GM19035 (cell line): Measurements from ENCODE around the gene CUL9.

Source experiments
- ATAC-seq: cut with Tn5 transposase; IDR thresholded peaks from one replicate; pipeline ENCODE4 v1.9.1; 2021; ENCODE audit not compliant: unreplicated experiment

The CUL9 gene

GRCh38 chr6:43193929-43194328 is 11.9 kb downstream of the CUL9 start:
- no peak for ATAC-seq

DNA sequence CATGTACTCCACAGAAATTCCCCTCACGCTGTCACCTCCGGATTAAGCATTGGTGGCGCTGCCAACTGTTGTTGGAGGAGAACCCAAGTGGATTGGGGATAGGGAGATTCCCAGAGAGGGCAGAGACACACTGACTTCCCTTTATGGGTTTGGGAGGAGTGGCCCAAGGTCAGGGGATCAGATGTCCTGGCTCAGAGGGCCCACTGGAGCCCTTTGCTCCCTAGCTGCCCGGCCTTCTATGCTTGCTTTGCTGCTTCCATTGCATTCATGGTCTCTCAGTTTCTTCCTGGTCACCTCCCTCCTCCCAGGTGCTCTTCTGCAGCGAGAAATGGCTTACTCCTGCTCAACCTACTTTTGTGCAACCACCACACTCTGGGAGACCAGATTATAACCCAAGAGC is 14.3 kb downstream of the CUL9 start:
- ATAC-seq, result no peak

DNA sequence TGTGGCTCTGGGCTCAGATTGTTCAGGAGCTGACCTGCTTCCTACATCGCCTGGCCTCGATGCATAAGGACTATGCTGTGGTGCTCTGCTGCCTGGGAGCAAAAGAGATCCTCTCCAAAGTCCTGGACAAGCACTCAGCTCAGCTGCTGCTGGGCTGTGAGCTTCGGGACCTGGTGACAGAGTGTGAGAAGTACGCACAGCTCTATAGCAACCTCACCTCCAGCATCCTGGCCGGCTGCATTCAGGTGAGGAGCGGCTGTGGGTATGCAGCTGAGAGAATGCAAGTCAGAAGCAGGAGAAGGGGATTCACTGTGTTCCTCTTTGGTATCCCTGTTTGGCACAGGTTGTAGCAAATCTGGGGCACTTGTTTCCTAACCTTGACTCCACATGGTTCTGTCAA is 17.9 kb downstream of the CUL9 start:
- no peak for ATAC-seq

DNA sequence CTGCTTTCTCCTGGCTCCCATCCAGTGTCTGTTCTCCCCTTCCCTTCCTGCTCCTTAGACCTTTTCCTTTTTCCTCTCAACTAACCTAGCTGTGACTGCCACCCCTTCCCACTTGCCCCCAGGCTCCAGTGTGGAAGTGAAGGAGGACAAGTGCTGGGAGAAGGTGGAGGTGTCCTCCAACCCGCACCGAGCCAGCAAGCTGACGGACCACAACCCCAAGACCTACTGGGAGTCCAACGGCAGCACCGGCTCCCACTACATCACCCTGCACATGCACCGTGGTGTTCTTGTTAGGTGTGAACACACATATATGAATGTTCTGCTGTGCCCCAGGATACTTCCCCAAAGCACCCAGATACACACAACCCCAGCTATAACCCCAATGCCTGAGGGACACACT is 18.5 kb downstream of the CUL9 start:
- no peak for ATAC-seq

GRCh38 chr6:43202451-43202850 is 20.5 kb downstream of the CUL9 start:
- ATAC-seq, result no peak

- no peak for ATAC-seq
Measured at GRCh38 chr6:43203029-43203717, 21.2 kb downstream of the CUL9 start.

DNA sequence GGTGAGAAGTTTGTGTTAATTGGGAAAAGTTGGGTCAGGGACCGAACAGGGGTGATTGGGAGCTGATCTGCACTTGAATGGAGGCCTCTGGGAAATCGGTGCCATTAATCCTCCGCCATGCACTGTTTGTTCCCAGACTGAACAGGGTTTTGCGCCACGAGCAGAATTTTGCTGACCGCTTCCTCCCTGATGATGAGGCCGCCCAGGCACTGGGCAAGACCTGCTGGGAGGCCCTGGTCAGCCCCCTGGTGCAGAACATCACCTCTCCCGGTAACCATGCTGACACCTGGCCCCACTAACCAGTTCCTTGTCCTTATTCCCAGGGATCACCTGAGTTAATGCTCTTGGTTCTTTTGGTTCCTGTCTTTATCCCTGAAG is 21.7 kb downstream of the CUL9 start:
- no peak for ATAC-seq

DNA sequence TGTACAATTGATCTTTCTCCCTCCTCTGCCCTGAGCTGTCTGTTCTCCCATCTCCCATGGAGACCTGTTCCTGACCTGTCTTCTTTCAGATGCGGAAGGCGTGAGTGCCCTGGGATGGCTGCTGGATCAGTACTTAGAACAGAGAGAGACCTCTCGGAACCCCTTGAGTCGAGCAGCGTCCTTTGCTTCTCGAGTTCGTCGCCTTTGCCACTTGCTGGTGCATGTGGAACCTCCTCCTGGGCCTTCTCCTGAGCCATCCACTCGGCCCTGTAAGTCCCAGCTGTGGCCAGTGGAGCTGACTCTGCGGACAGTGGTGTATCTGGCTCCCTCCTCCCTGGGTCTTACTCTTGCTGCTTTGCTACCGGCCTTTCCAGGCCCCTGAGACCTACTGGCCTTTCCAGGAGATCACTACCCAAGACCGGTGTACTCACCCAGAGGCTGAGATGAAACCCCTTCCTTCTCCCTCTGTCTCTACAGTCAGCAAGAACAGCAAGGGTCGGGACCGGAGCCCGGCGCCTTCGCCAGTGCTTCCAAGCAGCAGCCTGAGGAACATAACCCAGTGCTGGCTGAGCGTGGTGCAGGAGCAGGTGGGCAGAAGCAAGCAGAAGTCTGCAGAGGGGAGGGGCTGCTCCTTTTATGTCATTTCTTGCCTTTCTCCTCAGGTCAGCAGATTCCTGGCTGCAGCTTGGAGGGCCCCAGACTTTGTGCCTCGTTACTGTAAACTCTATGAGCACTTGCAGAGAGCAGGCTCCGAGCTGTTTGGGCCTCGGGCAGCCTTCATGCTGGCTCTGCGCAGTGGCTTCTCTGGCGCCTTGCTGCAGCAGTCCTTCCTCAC is 22.5 kb downstream of the CUL9 start:
- no peak for ATAC-seq

GRCh38 chr6:43205849-43206248 is 23.9 kb downstream of the CUL9 start:
- no peak for ATAC-seq

DNA sequence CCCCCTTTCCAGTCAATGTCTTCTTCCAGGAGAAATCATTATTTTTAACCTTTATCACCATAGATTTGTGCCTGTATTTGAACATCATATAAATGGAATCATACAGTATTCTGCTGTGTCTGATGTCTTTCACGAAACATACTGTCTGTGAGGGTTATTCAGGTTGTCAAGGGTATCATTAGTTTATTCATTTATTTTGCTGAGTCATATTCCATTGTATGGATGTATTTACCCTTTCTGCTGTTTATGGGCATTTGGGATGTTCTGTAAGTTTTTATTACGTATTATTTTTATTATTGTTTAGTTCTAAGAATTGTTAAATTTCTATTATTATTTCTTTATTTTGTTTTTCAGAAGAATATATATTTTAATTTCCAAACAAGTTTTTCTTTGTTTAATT is 25.3 kb downstream of the CUL9 start:
- no peak for ATAC-seq

- ATAC-seq, result no peak
Measured at GRCh38 chr6:43211955-43212354, 30.0 kb downstream of the CUL9 start.

GRCh38 chr6:43213431-43213830 is 31.4 kb downstream of the CUL9 start:
- ATAC-seq, result no peak

- ATAC-seq, result no peak
Measured at GRCh38 chr6:43215066-43215465, 33.1 kb downstream of the CUL9 start.

DNA sequence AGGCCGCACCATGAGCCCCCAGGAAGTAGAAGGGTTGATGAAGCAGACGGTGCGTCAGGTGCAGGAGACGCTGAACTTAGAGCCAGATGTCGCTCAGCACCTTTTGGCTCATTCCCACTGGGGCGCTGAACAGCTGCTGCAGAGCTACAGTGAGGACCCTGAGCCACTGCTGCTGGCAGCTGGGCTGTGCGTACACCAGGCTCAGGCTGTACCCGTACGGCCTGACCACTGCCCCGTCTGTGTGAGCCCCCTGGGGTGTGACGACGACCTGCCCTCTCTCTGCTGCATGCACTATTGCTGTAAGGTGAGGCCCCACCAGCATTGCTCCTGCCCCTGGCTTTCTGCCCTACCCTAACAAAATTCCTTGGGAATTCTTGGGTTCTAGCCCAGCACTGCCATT is 34.2 kb downstream of the CUL9 start:
- ATAC-seq, result no peak

- no peak for ATAC-seq
Measured at GRCh38 chr6:43217351-43217750, 35.4 kb downstream of the CUL9 start.

GRCh38 chr6:43219119-43219518 is 37.1 kb downstream of the CUL9 start:
- no peak for ATAC-seq

DNA sequence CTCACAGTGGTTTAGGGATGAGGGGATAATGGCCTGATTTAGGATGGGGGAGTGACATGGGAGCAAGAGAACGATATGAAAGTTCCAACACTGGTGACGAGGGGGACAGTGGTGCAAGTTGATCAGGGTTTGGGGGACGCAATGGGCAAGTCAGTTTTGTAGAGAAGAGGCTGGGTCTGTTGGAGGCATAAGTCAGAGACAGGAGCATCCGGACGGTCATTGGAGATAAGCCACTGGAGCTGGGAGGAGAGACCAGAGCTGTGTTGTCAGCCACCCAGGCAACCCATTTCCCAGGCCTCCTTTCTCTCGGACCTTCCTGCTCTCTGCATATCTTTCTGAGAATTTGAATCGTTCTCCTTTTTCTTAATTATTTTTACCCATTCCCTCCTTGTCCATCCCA is 37.8 kb downstream of the CUL9 start:
- ATAC-seq, result no peak

- ATAC-seq, result no peak
Measured at GRCh38 chr6:43220439-43220951, 38.5 kb downstream of the CUL9 start.

- ATAC-seq, result no peak
Measured at GRCh38 chr6:43221046-43221972, 39.3 kb downstream of the CUL9 start.

- no peak for ATAC-seq
Measured at GRCh38 chr6:43222418-43223059, 40.5 kb downstream of the CUL9 start.

DNA sequence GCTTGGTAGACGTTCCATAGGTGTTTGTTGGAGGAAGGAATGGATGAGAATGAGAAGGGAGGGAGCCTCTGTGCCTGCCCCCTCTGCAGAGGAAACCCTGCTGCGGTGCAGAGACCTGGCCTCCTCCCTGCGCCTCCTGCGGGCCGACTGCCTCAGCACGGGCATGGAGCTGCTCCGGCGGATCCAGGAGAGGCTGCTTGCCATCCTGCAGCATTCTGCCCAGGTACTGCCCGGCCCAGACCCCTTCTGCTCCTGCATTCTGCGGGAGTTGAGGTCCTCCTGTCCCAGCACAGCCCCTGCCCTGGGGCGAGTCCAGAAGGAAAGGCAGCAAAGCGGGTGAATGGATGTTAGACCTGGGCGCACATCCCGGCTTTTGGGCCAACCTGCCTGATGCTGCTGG is 41.2 kb downstream of the CUL9 start:
- no peak for ATAC-seq
